ENCODE measurements around the gene PRDM15. TPM values are rescaled to one million over a fixed set of nuclear protein-coding genes. Genes with fewer than 3 reads are reported as not detected.

The PRDM15 gene
- total and polyA plus RNA-seq, 9 donors: 3.8 to 6.8 (median 5.5) TPM

GRCh38 chr21:41907496-41908258 is 28.5 kb upstream of the PRDM15 start:
- 86% methylated on average over 35 of the region's 36 CpGs for WGBS (ENCODE audit: insufficient coverage)
- Histone ChIP-seq H3K4me3 (ENCODE audit: low read length) (no peak overlapping the region), H3K27ac (ENCODE audit: low read length) (no peak overlapping the region), H3K27me3 (ENCODE audit: control insufficient read depth, insufficient read depth, low read length) (no peaks in the 10 kb centered on the region), H3K4me1 (ENCODE audit: control insufficient read depth, insufficient read depth, low read length) (no peaks in the 10 kb centered on the region), H3K9me3 (replicated peaks; ENCODE audit: control insufficient read depth, low read depth, low read length) (no peaks in the 10 kb centered on the region), H3K36me3 (ENCODE audit: control insufficient read depth, insufficient read depth, low read length) (peaks cover 48% of the 10 kb centered on the region)
- no peak for DNase-seq

DNA sequence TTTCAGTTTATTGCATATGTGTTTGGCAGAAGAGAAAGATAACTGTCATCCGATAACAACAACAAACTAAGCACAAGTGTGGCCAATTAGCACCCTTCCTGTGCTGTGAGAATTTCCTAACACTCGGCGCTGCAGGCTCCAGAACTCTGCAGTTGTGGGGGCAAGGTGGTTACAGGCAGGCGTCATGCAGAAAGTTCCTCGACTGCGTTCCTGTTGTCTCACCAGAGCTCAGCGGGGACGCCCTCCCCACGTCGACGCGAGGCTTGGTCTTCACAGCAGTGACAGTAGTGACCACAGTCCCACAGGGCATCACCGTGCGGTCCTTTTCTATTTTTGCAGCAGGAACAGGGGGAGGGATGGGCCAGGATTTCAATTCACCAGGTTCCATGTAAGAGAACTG is 27.6 kb upstream of the PRDM15 start:
- no peak overlapping the region for H3K27ac ChIP-seq (ENCODE audit: low read length)
- 77% methylated on average over 9 of the region's 14 CpGs for WGBS (ENCODE audit: insufficient coverage)
- H3K4me1 ChIP-seq (ENCODE audit: control insufficient read depth, insufficient read depth, low read length): no peaks in the 10 kb centered on the region
- H3K36me3 ChIP-seq (ENCODE audit: control insufficient read depth, insufficient read depth, low read length): peaks cover 50% of the 10 kb centered on the region
- H3K4me3 ChIP-seq (ENCODE audit: low read length): no peak overlapping the region
- no peak for DNase-seq
- H3K9me3 ChIP-seq (replicated peaks; ENCODE audit: control insufficient read depth, low read depth, low read length): no peaks in the 10 kb centered on the region
- no peaks in the 10 kb centered on the region for H3K27me3 ChIP-seq (ENCODE audit: control insufficient read depth, insufficient read depth, low read length)

DNA sequence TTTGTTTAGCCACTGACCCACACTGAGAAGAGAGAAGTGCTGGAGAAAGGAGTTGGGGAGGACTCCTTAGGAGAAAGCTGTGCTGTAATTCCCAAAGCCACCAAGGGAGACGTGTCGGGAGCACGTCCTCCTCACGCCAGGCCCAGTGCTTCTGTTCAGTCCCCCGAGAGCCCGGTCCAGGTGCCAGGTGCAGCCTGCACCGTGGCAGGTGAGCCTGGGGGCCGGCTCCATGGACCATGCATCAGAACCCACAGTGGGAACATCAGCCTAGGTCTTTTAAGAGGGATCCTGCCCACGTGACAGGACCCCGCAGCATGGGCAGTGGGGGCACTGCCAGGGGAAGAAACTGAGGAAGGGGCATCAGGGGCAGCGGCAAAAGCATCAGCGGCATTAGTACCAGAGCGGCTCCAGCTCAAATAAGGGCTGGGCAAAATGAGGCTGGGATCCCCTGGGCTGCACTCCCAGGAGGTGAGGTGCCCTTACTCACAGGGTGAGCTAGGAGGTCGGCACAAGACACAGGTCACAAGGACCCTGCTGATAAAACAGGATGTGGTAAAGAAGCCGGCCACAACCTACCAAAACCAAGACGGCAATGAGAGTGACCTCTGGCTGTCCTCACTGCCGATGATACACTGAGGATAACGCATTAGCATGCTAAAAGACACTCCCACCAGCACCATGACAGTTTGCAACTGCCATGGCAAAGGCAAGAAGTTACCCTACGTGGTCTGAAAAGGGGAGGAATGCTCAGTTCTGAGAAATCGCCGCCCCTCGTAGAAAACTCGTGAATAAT is 24.6 kb upstream of the PRDM15 start:
- H3K27ac ChIP-seq (ENCODE audit: low read length): no peak overlapping the region
- H3K4me3 ChIP-seq (ENCODE audit: low read length): no peak overlapping the region
- peaks cover 56% of the 10 kb centered on the region for H3K36me3 ChIP-seq (ENCODE audit: control insufficient read depth, insufficient read depth, low read length)
- 80% methylated on average over 16 of the region's 23 CpGs for WGBS (ENCODE audit: insufficient coverage)
- no peak for DNase-seq
- H3K9me3 ChIP-seq (replicated peaks; ENCODE audit: control insufficient read depth, low read depth, low read length): no peaks in the 10 kb centered on the region
- no peaks in the 10 kb centered on the region for H3K4me1 ChIP-seq (ENCODE audit: control insufficient read depth, insufficient read depth, low read length)
- no peaks in the 10 kb centered on the region for H3K27me3 ChIP-seq (ENCODE audit: control insufficient read depth, insufficient read depth, low read length)

DNA sequence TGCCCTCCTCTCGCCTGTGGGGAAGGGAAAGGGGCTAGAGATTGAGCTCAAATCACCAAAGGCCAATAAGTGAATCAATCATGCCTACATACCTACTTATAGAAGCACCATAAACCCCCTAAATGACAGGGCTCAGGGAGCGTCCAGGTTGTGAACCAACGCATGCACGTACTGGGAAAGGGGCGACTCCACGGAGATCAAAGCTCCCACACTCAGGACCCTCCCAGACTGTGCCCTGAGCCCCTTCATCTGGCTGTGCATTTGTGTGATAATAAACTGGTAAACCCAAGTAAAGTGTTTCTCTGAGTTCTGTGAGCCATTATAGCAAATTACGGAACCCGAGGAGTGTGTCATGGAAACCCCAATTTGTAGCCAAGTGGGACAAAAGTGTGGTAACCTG is 23.8 kb upstream of the PRDM15 start:
- H3K27me3 ChIP-seq (ENCODE audit: control insufficient read depth, insufficient read depth, low read length): no peaks in the 10 kb centered on the region
- no peaks in the 10 kb centered on the region for H3K9me3 ChIP-seq (replicated peaks; ENCODE audit: control insufficient read depth, low read depth, low read length)
- no peak overlapping the region for H3K4me3 ChIP-seq (ENCODE audit: low read length)
- no peak for DNase-seq
- H3K4me1 ChIP-seq (ENCODE audit: control insufficient read depth, insufficient read depth, low read length): no peaks in the 10 kb centered on the region
- no peak overlapping the region for H3K27ac ChIP-seq (ENCODE audit: low read length)
- WGBS (ENCODE audit: insufficient coverage): 90% methylated on average over 3 of the region's 8 CpGs
- peaks cover 57% of the 10 kb centered on the region for H3K36me3 ChIP-seq (ENCODE audit: control insufficient read depth, insufficient read depth, low read length)

DNA sequence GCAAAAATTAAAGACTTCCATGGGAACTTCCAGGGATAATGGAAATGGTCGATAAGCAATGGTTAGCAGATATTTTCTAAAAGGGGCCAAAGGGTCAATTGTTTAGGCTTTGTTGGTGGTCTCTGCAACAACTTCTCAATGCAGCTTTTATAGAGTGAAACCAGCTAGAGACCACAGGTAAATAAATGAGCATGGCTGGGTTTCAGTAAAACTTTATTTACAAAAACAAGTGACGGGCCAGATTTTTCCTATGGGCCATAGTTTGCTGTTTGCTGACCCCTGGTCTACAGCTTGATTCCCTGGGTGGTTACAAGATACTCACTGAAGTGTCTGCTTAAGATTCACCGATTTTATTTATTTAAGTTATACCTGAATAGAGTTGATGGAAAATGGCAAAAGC is 22.6 kb upstream of the PRDM15 start:
- H3K36me3 ChIP-seq (ENCODE audit: control insufficient read depth, insufficient read depth, low read length): peaks cover 50% of the 10 kb centered on the region

GRCh38 chr21:41901099-41901498 is 22.0 kb upstream of the PRDM15 start:
- 96% methylated on average over 4 of the region's 12 CpGs for WGBS (ENCODE audit: insufficient coverage)
- DNase-seq: no peak
- no peaks in the 10 kb centered on the region for H3K27me3 ChIP-seq (ENCODE audit: control insufficient read depth, insufficient read depth, low read length)
- no peak overlapping the region for H3K27ac ChIP-seq (ENCODE audit: low read length)
- H3K4me1 ChIP-seq (ENCODE audit: control insufficient read depth, insufficient read depth, low read length): no peaks in the 10 kb centered on the region
- H3K36me3 ChIP-seq (ENCODE audit: control insufficient read depth, insufficient read depth, low read length): peaks cover 47% of the 10 kb centered on the region
- H3K4me3 ChIP-seq (ENCODE audit: low read length): no peak overlapping the region
- no peaks in the 10 kb centered on the region for H3K9me3 ChIP-seq (replicated peaks; ENCODE audit: control insufficient read depth, low read depth, low read length)

More for the DNA sequence above, 22.6 kb upstream of the PRDM15 start:
- H3K27ac ChIP-seq (ENCODE audit: low read length): no peak overlapping the region
- H3K9me3 ChIP-seq (replicated peaks; ENCODE audit: control insufficient read depth, low read depth, low read length): no peaks in the 10 kb centered on the region
- no peak overlapping the region for H3K4me3 ChIP-seq (ENCODE audit: low read length)
- H3K27me3 ChIP-seq (ENCODE audit: control insufficient read depth, insufficient read depth, low read length): no peaks in the 10 kb centered on the region
- 92% methylated on average over 2 of the region's 3 CpGs for whole genome bisulfite sequencing (ENCODE audit: insufficient coverage)
- no peak for DNase-seq
- no peaks in the 10 kb centered on the region for H3K4me1 ChIP-seq (ENCODE audit: control insufficient read depth, insufficient read depth, low read length)

- Histone ChIP-seq H3K4me1 (ENCODE audit: control insufficient read depth, insufficient read depth, low read length) (no peaks in the 10 kb centered on the region), H3K36me3 (ENCODE audit: control insufficient read depth, insufficient read depth, low read length) (peaks cover 42% of the 10 kb centered on the region), H3K27me3 (ENCODE audit: control insufficient read depth, insufficient read depth, low read length) (no peaks in the 10 kb centered on the region), H3K9me3 (replicated peaks; ENCODE audit: control insufficient read depth, low read depth, low read length) (no peaks in the 10 kb centered on the region), H3K4me3 (ENCODE audit: low read length) (no peak overlapping the region), H3K27ac (ENCODE audit: low read length) (no peak overlapping the region)
- DNase-seq: no peak
- 92% methylated on average over 5 of the region's 6 CpGs for WGBS (ENCODE audit: insufficient coverage)
Observed at GRCh38 chr21:41900401-41900800, 21.3 kb upstream of the PRDM15 start.

DNA sequence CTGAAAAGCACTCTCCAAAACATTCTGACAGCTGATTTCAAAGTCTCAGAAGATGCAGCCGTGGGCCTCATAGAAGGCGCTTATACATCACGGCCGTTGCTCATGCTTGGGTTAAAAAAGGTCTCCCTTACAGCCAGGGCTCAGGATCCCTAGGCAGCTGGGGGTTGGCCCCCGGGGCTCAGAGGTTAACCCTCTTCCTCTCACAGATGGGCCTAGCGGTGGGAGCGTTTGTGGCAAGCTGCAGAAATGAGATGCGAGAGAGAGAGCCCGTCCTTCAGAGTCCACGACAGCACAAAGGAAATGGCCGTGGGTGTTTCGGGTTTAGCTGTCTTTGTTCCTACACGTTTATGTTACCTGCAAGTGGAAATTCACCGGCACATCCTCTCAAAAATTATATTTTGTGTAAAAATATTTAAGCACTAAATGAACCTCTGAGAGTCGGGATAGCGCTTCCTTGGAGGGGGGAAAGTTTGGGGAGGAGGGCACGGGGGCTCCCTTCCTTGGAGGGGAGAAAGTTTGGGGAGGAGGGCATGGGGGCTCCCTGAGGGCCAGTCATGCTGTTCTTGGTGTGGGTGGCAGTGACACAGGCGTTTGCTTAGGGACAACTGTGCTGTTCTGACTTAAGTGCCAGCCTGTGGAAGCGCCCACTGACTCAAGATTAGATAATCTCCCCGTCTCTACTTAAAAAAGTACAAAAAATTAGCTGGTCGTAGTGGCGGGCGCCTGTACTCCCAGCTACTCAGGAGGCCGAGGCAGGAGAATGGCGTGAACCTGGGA is 20.5 kb upstream of the PRDM15 start:
- Histone ChIP-seq H3K4me3 (ENCODE audit: low read length) (no peak overlapping the region), H3K27me3 (ENCODE audit: control insufficient read depth, insufficient read depth, low read length) (no peaks in the 10 kb centered on the region), H3K27ac (ENCODE audit: low read length) (no peak overlapping the region), H3K9me3 (replicated peaks; ENCODE audit: control insufficient read depth, low read depth, low read length) (no peaks in the 10 kb centered on the region), H3K4me1 (ENCODE audit: control insufficient read depth, insufficient read depth, low read length) (no peaks in the 10 kb centered on the region), H3K36me3 (ENCODE audit: control insufficient read depth, insufficient read depth, low read length) (peaks cover 48% of the 10 kb centered on the region)
- no peak for DNase-seq
- 80% methylated on average over 11 of the region's 25 CpGs for WGBS (ENCODE audit: insufficient coverage)

DNA sequence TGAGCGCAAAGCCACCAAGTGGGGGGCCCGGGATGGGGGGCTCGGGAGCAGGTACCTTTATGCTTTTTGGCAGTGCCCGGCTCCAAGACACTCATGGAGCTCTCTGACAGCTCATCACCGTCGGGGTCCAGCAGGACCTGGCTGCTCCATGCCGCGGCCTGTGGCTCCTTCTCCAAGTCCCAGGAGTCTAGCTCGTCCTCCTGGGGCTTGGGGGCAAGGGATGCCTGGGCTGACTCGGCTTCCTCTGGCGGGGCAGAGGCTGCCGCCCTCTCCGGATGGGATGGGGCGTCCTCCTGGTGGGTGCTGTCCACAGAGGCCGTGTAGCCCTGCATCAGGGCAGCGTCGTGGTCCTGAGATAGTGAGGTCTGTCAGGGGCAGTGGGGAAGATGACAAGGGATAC is 19.9 kb upstream of the PRDM15 start:
- Histone ChIP-seq H3K36me3 (ENCODE audit: control insufficient read depth, insufficient read depth, low read length) (peaks cover 44% of the 10 kb centered on the region), H3K9me3 (replicated peaks; ENCODE audit: control insufficient read depth, low read depth, low read length) (no peaks in the 10 kb centered on the region), H3K27ac (ENCODE audit: low read length) (no peak overlapping the region), H3K4me3 (ENCODE audit: low read length) (no peak overlapping the region), H3K4me1 (ENCODE audit: control insufficient read depth, insufficient read depth, low read length) (no peaks in the 10 kb centered on the region), H3K27me3 (ENCODE audit: control insufficient read depth, insufficient read depth, low read length) (no peaks in the 10 kb centered on the region)
- WGBS (ENCODE audit: insufficient coverage): 87% methylated on average over 14 of the region's 17 CpGs
- no peak for DNase-seq

- 85% methylated on average over 7 of the region's 8 CpGs for WGBS (ENCODE audit: insufficient coverage)
- Histone ChIP-seq H3K27ac (ENCODE audit: low read length) (no peak overlapping the region), H3K4me1 (ENCODE audit: control insufficient read depth, insufficient read depth, low read length) (no peaks in the 10 kb centered on the region), H3K36me3 (ENCODE audit: control insufficient read depth, insufficient read depth, low read length) (peaks cover 35% of the 10 kb centered on the region), H3K27me3 (ENCODE audit: control insufficient read depth, insufficient read depth, low read length) (no peaks in the 10 kb centered on the region), H3K9me3 (replicated peaks; ENCODE audit: control insufficient read depth, low read depth, low read length) (no peaks in the 10 kb centered on the region), H3K4me3 (ENCODE audit: low read length) (no peak overlapping the region)
- DNase-seq: no peak
Observed at GRCh38 chr21:41897700-41898099, 18.6 kb upstream of the PRDM15 start.

Data from muscle of leg (tissue), 11 donors.